Glutamatergic neuron (in vitro differentiated cells): ENCODE results near the gene FAM174C. TPM values are rescaled to one million over a fixed set of nuclear protein-coding genes. Genes with fewer than 3 reads are reported as not detected.

Experiments used
- DNase-seq: peaks from one replicate; pipeline ENCODE4 v3.0.0; 2022
- H3K27ac Mint-ChIP-seq: one replicate; pipeline ENCODE4 v1.8.0; 2020; ENCODE audit warnings: mild to moderate bottlenecking, mixed read lengths, inconsistent platforms; ENCODE audit not compliant: unreplicated experiment
- H3K27me3 Mint-ChIP-seq: one replicate; pipeline ENCODE4 v1.8.0; 2020; ENCODE audit warnings: mild to moderate bottlenecking, moderate library complexity, mixed read lengths, inconsistent platforms; ENCODE audit not compliant: unreplicated experiment
- H3K36me3 Mint-ChIP-seq: one replicate; pipeline ENCODE4 v1.8.0; 2020; ENCODE audit warnings: mild to moderate bottlenecking, mixed read lengths, inconsistent platforms; ENCODE audit not compliant: unreplicated experiment
- H3K4me1 Mint-ChIP-seq: one replicate; pipeline ENCODE4 v1.8.0; 2020; ENCODE audit warnings: mild to moderate bottlenecking, low read depth, mixed read lengths, inconsistent platforms; ENCODE audit not compliant: unreplicated experiment
- H3K4me3 Mint-ChIP-seq: one replicate; pipeline ENCODE4 v1.8.0; 2020; ENCODE audit warnings: mild to moderate bottlenecking, mixed read lengths, inconsistent platforms; ENCODE audit not compliant: unreplicated experiment
- H3K9me3 Mint-ChIP-seq: one replicate; pipeline ENCODE4 v1.8.0; 2020; ENCODE audit warnings: mild to moderate bottlenecking, moderate library complexity, mixed read lengths, inconsistent platforms; ENCODE audit not compliant: unreplicated experiment
- total RNA-seq: library from RNA; stranded (reverse); fragmentation: NEBNext Ultra II Directional; extraction: Animal tissue kit (Norgen Biotek cat#: 25700); gene quantifications from one replicate; pipeline ENCODE4 v1.2.1, GENCODE V29; 2021; ENCODE audit not compliant: unreplicated experiment
- TF ChIP-seq, protein P1 (sequence below): fragments of 200-600 bp; sonication (generic); IDR thresholded peaks from one replicate; pipeline ENCODE4 v1.5.0; 2021; ENCODE audit not compliant: partially characterized antibody, unreplicated experiment

The FAM174C gene
- total RNA-seq, 1 donor from 2014 or later, result 17.3 TPM

DNA sequence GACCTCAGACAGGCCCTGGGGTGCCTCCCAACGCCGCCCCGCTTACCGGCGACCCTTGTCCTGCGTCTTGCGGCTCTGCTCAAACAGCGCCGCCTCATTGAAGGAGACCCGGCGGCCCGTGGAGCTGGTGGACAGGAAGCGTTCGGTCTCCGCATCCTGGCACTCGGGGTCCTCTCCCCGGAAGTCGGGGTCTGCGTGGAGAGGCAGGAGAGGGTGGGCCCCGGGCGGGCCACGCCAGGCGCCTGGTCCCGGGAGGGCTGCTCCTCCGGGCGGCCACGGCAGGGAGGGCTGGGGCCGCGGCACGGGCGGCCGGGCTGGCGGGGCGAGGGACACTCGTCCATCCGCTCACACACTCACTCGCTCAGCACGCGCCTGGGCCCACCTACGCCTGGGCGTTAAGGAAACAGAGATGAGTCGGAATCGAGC lies 40.4 kb upstream of the FAM174C start:
- no peak overlapping the region for H3K27ac Mint-ChIP-seq
- TF ChIP-seq, protein P1, sequence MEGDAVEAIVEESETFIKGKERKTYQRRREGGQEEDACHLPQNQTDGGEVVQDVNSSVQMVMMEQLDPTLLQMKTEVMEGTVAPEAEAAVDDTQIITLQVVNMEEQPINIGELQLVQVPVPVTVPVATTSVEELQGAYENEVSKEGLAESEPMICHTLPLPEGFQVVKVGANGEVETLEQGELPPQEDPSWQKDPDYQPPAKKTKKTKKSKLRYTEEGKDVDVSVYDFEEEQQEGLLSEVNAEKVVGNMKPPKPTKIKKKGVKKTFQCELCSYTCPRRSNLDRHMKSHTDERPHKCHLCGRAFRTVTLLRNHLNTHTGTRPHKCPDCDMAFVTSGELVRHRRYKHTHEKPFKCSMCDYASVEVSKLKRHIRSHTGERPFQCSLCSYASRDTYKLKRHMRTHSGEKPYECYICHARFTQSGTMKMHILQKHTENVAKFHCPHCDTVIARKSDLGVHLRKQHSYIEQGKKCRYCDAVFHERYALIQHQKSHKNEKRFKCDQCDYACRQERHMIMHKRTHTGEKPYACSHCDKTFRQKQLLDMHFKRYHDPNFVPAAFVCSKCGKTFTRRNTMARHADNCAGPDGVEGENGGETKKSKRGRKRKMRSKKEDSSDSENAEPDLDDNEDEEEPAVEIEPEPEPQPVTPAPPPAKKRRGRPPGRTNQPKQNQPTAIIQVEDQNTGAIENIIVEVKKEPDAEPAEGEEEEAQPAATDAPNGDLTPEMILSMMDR, result no peak
- H3K27me3 Mint-ChIP-seq, result peaks cover 15% of the 10 kb centered on the region
- peaks cover 15% of the 10 kb centered on the region for H3K9me3 Mint-ChIP-seq
- no peaks in the 10 kb centered on the region for H3K36me3 Mint-ChIP-seq
- H3K4me3 Mint-ChIP-seq, result no peak overlapping the region
- H3K4me1 Mint-ChIP-seq, result peaks cover 6% of the 10 kb centered on the region
- no peak for DNase-seq

DNA sequence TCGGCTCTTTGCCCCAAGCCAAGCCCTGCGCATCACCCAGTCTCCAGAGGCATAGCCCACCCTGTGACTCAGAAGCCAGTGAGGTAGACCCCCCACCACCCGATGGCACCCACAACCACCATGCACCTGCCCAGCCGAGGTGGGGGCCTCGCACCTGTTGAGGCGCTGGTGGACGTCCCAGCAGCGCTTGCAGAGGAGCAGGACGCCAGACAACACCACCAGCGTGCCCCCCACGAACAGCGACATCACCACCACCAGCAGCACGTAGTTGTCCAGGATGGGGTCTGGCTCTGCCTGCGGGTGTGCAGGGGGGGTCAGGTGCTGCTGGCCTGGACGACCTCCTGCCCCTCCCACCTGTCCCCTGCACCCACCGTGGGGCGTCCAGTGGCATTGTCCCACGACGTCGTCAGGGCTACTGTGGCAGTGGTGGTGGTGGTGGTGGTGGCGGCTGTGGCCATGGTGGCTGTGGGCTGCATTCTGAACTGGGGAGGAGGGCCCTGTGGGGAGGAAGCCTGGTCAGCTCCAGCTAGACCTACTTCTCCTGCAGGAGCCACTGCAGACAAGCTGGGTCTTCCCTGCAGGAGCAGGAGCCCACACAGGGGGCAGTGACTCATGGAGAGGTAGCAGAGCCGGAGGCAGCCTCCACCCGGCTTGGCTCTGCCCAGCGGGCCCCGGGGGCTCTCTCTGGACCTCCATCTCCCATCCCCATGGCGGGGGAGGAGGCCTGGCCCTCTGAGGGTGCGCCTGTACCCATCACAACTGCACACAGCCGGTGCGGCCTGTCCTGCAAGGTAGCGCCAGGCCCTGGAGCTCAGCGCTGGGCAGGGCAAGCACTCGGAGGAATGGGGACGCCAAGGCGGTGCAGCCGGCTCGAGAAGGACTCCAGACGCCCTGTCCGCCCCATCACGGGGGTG lies 39.4 kb upstream of the FAM174C start:
- Mint-ChIP-seq H3K4me1 (peaks cover 6% of the 10 kb centered on the region), H3K4me3 (peak overlapping the region; percentile 42), H3K9me3 (peaks cover 15% of the 10 kb centered on the region), H3K27me3 (peaks cover 15% of the 10 kb centered on the region), H3K36me3 (no peaks in the 10 kb centered on the region), H3K27ac (no peak overlapping the region)
- TF ChIP-seq, protein P1, result no peak
- no peak for DNase-seq

DNA sequence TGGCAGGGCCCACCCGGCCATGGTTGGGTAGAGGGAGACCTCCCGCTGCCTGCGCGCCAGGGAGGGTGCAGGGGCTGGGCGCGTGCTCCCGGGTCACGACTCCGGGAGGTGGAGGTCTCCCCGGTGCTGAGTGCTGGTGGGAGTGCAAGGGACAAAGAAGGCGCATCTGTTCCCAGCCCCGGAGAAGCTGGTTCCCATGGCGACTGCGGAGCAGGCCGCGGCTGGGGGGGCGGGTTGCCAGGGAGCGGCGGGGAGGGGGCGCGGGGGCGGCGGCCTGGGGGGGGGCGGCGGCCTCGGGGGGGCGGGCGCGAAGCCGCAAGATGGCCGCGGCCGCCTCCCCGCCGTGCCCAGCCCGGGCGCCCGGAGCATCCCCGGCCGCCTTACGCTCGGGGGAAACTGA lies 38.8 kb upstream of the FAM174C start:
- H3K9me3 Mint-ChIP-seq, result peaks cover 18% of the 10 kb centered on the region
- peaks cover 18% of the 10 kb centered on the region for H3K27me3 Mint-ChIP-seq
- TF ChIP-seq, protein P1, result no peak
- H3K36me3 Mint-ChIP-seq, result no peaks in the 10 kb centered on the region
- H3K4me3 Mint-ChIP-seq, result no peak overlapping the region
- peaks cover 8% of the 10 kb centered on the region for H3K4me1 Mint-ChIP-seq
- H3K27ac Mint-ChIP-seq, result no peak overlapping the region
- DNase-seq, result peak; percentile 70

DNA sequence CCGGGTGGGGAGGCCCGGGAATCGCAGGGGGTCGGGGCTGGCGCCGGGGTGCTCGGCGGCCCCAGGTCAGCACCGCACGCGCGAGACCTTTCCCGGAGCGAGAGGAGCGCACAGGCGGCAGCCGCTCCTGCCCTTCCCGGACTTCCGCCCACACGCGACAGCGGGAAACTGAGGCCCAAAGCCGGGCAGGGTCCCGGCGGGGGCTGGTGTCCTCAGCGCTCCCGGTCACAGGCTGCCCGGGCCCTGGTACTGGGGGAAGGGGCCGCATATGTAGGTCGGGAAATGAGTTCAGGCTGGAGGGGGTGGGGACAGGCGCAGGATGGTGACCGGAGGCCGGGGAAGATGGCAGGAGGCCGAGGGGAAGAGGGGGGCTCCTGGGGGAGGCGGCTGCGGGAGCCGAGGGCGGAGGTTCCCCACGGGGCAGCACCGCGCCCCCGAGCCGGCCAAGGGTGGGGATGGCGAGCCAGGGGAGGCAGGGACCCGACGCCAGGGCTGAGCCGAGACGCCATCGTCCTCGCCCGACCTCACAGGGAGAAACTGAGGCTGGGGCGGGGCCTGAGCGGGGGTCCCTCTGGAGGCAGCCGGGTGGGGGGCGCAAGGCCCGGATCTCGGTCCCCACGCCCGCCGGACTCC lies 38.2 kb upstream of the FAM174C start:
- no peak for DNase-seq
- peaks cover 6% of the 10 kb centered on the region for H3K4me1 Mint-ChIP-seq
- TF ChIP-seq, protein P1, result no peak
- H3K9me3 Mint-ChIP-seq, result peaks cover 18% of the 10 kb centered on the region
- no peaks in the 10 kb centered on the region for H3K36me3 Mint-ChIP-seq
- H3K27ac Mint-ChIP-seq, result no peak overlapping the region
- H3K27me3 Mint-ChIP-seq, result peaks cover 20% of the 10 kb centered on the region
- H3K4me3 Mint-ChIP-seq, result peak overlapping the region; percentile 52
